Hepatic stellate cell (primary cell): Measurements from ENCODE around the gene ANO2.

Experiments used
- DNase-seq: peaks from one replicate; pipeline ENCODE4 v3.0.0; 2011; ENCODE audit warnings: low spot score

ANO2 gene

DNA sequence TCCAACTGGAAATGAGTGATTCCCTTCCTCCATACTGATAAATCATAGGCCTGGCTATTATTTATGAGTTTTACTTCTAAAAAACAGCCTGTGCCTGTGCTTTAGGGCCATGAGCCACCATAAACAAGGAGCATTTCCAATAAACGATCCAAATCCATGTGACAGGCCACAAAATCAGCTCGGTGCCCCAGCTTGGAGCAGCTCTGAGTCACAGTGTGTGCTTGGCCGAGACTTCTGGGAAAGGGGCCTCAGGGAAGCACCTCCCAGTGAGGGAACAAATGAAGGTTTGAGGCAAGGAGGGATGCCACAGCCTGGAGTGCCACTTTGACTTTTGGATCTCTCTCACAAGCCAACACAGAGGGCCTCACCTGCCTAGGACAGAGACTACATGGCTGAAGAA lies 322.8 kb downstream of the ANO2 start:
- no peak for DNase-seq

DNA sequence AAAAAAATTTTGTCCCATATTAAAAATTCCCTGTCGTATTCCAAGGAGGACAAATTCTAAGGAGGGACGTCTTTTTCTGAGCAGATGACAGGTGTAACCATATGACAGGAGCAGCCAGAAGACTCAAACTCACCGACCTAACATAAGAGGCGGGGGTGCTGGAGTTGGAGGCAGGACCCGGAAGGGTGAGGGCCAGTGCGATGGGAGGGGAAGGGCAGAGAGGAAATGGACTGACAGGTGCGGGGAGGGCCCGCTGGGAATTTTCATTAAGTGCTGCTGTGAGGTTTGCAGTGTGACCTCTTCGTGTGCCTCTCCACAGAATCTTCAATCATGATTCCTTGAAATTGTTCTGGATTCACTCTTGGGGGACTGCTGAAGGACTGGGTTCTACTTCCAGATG lies 323.7 kb downstream of the ANO2 start:
- no peak for DNase-seq

DNA sequence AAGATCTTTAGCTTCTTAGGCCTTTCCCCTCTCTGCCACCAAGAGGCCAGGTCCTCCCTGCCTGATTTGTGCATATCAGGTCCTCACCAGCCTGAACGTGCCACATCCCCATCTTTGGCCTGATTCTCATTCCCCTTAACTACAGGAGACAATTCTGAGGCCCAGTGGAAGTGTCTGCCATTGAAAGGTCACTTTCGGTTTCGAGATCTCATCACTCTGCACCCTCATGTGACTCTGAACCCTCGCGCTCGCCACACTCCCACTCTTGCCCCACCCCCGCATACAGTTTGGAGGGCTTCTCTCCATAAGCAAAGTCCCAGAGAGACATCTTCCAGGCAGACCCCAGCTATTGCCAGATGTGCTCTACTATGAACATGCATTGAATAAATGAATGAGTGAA lies 324.2 kb downstream of the ANO2 start:
- DNase-seq, result no peak

DNA sequence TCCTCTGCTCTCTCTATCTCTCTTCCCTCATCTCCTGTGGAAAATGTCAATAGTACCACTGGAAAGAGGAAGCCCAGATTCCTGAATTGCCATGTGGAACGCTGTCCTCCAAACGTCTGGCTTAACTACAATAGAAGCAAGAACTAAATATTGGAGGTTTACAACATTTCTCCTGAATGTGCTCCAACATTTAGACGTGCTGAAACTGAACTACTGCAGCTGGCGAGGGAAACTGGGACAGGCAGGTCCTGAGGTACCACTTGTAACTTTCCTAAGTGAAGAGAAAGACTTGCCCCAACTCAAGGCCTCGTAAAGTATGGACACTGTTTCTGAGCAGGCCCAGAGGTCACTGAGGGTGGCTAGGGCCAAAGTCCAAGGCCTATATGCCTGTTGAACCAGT lies 325.4 kb downstream of the ANO2 start:
- DNase-seq, result no peak

DNA sequence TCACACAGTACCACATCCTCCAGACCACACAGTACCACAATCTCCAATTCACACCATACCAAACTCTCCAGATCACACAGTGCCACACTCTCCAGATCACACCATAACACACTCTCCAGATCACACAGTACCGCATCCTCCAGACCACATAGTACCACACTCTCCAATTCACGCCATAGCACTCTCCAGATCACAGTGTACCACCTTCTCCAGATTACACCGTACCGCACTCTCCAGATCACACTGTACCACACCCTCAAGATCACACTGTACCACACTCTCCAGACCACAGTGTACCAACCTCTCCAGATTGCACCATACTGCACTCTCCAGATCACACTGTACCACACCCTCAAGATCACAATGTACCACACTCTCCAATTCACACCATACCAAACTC lies 328.2 kb downstream of the ANO2 start:
- DNase-seq, result no peak

DNA sequence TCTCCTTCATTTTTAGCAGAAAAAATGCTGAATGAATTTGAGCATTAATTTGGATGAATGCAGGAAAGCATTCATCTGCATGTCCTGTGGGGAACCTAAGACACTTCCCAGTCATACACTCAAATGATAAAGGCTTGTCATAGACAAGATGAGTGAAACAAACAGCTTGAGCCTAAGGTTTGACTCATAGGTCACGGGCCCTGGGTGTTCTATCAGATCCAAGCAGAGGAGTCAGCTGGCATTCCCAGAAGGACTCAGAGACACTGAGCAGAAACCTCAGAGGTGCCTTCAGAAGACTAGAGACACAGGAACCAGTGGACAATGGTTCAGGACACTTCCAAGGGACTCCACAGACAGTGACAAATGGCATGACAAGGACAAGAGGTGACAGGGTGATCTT lies 329.3 kb downstream of the ANO2 start:
- no peak for DNase-seq

DNA sequence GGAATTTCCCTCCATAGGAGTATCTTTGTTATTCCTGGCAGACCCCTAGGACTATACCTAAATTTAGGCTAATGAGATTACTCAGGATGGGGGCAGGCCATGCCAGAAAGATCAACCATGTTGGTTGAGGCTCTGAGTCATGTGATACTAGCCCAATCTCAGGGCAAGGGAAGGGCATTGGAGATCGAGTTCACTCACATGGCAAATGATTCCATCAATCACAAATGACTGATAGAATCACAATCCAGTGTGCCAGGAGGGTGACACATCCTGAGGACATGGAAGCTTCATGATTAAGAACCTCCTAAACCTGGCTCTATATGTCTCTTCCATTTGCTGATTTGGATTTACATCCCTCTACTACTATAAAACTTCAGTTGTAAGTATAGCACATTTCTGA lies 330.8 kb downstream of the ANO2 start:
- no peak for DNase-seq

DNA sequence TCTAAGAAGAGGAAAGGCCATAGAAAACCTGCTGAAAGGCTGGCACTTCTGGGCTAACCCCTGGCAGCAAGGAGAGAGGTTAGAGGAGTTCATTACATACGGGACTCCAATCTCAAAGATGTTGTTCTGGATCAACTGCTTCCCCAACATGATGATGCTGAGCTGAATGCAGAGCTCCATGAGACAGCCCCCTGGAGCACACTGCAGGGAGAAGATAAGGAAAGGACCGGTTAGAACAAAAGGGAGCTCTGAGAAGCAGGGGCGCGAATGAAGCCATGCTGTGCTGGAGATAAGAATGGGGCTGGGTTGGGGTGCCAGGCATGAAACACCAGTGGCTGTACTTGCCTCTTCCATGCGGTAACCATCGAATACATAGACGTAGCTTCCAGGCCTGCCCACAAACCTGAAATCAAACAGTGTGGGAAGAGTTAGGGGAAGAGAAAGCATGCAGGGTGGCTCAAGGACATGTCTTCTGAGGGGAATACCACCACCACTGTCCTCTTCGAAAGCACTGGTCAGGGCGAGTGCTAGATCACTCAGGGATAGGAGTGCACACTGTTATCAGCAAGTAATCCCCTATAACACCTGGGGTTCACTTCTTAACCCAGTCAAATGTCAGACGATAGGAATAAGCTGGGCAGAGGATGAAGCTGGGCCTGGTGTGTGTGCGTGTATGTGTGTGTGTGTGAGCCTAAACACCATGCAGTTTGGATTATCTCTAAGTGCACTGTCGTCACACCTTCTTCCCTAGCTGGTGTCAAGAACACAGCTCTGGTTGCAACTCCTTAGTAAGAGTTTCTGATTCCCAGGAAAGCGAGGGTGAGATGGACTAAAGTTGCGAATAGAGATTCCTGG lies 332.3 kb downstream of the ANO2 start:
- DNase-seq, result no peak

DNA sequence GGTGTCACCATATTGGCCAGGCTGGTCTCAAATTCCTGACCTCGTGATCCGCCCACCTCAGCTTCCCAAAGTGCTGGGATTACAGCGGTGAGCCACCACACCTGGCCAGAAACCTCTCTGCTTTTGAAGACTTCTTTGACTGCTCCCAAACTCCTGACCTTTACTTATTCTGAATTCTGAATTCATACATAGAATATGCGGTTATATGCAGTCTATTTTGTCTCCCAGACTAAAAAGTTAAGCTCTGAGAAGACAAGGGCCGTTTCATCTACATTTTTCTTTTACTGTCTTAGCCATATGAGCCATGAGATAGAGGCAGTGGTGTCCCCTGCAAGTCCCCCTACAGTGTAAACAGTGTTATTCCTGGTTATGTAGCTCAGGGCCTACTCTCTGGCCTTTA lies 333.9 kb downstream of the ANO2 start:
- no peak for DNase-seq

DNA sequence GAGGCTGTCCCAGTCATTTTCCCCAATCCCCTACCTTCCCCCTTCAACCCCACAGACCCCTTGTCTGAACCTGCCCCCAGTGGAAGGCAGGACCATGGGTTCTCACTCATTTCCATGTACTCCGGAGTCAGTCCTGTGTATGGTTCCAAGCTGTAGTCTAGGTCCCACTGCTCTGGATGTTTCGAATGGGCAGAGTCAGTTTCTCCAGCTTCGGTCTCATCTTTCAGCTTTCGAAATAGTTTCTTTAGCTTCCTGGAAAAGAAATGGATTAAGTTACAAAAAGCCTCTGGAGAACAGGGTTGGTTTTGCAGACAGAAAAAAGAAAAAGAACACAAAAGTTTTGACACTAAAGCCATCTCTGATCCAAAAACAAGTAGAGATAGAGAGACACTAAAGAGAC lies 345.7 kb downstream of the ANO2 start:
- DNase-seq, result no peak

DNA sequence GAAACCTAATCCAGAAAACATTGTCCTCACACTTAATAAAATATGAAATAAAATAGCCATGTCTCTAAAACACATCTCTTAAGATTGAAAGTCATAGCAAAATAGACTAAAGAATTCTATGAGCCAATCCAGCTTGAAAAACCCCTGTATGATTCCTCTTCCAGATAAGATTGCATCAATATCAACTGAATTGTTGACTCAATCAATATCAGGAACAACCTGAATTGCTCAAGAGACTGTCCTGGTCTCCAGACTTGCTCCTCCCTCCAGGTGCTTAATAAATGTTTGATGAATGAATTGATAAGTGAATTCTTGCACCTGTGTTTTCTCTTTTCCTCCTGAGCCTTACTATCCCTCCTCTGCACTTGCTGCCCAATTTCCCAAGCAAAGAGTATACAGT lies 351.1 kb downstream of the ANO2 start:
- DNase-seq, result no peak

DNA sequence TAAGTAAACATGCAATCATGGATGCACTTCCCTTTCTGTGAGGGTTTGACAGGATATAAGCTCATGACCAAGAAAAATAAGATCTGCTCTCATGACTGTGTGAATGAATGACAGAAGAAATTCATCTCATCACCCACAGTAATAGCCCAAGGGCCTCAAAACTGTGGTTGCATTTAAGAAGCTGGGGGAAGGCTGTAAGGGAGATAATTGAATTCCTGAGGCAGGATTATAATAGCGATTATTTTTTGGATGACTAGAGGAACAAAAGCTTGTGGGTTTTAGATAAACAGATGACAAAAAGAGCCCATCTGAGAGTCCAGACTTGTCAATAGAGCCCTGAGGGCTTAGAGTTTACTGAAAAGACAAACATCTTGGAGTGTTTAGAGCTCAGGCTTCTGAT lies 352.0 kb downstream of the ANO2 start:
- no peak for DNase-seq

DNA sequence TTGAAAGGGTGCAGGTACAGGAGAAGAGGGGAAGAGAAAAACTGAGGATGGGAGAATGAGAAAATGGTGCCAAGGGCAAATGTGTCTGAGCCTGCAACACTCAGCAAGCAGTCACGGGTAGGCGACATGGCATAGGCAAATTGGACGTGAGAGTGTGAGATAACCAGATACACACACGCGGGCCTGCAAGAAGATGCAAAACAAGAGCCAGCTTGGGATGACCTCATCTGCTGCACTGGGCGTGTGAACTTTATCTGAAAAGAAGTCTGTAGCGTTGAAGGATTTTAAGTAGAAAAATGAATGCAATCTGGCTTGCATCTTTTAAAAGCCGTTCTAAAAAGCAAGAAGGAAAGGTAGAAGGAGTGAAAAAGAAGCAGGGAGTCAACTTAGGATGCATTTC lies 352.7 kb downstream of the ANO2 start:
- DNase-seq, result no peak

DNA sequence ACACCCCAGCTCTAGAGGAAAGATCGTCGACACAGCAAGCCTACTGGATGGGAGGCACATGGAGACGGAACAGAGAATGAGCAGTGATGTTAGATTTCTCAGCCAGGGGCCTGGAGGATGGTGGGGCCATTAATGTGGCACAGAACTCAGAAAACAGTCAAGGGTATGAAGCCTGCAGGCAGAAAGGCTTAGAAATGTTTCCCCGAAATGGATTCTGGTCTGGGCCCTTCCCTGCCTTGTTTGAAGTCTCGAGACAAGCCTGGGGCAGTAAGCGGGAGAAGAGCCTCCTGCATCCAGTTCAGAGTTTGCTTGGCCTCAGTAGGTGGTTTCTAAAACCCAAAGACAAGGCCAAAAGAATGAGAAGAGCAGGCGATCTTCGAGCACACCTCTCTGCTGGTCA lies 354.7 kb downstream of the ANO2 start:
- no peak for DNase-seq

DNA sequence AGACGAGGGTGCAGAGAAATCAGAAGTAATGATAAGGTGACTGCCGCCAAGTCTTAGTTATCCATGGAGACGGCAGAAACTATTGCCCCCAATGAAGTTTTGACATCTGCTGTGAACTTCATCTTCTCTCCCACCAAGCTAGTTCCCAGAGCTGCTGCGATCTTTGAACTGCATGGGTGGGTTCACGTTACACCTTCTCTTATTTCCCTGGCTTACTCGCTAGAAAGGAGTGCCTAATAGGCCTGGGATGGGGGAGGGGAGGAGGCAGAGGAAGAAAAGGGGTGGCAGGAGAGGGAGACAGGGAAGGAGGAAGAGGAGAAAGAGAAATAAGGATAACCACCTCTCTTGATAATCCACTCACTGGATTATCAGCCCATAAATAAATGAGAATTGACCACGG lies 356.0 kb downstream of the ANO2 start:
- DNase-seq, result no peak

DNA sequence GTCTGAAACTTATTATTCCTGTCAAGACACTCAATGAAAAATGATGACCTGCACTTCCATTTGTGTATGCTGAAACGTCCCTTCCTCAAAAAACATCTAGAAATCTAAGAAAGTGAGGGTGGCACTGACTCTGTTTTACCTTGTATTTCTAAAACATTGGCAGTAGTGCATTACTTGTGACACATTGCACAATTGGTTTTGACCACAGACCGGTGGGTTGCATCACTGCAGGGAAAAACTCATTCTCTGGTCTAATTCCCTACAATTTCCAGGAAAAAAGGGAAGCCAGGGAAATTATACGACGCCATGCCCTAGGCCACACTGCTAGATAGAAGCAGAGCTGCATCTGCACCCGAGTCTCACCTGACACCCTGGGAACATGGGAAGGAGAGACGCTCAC lies 356.5 kb downstream of the ANO2 start:
- DNase-seq, result no peak

DNA sequence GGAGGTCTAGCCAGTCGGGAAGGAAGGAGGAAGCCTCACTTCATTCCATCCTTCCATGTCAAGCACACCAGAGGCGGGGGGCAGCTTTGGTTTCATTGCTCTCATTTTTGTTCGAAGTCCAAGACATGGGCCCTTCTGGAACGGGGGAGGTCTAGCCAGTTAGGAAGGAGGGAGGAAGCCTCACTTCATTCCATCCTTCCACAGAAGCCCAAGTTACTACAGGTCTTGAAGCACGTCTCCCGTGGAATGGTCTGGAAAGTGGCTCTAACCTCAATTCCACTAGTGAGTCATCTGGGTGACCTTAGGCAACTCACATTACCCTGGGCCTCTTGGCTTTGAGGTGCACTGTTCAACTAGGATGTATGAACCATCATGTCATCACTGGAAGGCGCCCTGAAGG lies 356.9 kb downstream of the ANO2 start:
- DNase-seq, result no peak

DNA sequence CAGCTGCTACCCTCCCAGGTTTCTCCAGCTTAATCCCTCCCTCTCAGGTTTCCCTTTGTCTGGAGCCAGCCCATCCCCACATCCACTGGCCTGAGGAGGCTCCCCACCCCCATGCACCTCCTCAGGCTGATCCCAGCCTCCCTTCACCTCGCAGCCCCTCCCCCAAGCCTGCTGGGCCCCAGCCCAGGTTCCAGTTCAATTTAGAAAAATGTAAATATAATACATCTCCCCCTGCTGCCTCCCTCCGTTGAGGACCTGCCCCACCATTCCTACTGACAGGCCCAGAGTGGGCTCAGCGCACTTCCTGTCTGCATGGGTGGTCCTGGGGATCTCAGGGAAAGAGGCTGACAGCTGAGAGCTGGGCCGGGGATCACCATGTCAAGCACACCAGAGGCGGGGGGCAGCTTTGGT lies 357.3 kb downstream of the ANO2 start:
- no peak for DNase-seq

DNA sequence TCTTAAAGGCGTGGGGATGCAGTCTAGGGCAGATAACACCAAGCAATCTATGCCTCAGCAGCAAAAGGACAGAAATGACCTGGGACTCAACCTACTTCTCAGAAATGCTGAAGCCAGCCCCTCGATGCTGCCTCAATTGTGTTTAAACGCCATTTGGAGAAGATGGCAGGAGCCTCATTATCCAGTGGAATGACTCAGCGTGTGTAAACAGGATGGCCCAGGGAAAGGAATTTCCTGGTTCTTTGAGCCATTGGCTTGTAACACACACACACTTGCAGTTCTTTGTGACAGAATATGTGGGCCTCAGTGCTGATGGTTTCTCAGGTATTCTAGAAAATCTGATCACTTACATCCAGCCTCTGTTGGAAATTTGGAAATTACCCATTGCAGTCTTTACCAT lies 358.9 kb downstream of the ANO2 start:
- no peak for DNase-seq

DNA sequence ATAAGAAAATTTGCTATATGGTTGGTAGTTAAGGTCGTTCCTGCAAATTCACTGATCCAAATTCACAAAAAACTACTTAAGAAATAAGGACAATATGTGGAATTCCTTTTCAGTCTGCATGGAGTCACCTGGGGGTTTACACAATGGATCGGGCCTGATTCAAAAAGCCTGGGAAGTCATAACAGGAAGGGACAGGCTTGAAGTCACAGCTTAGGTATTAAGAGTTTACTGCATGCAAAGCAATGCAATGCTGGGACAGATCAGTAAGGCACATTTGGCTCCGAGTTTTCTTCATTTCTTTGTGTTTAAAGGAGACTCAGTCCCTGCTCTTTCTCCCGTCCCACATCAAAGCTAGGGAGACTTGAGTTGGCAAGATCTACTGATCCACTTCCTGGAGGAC lies 359.9 kb downstream of the ANO2 start:
- no peak for DNase-seq

DNA sequence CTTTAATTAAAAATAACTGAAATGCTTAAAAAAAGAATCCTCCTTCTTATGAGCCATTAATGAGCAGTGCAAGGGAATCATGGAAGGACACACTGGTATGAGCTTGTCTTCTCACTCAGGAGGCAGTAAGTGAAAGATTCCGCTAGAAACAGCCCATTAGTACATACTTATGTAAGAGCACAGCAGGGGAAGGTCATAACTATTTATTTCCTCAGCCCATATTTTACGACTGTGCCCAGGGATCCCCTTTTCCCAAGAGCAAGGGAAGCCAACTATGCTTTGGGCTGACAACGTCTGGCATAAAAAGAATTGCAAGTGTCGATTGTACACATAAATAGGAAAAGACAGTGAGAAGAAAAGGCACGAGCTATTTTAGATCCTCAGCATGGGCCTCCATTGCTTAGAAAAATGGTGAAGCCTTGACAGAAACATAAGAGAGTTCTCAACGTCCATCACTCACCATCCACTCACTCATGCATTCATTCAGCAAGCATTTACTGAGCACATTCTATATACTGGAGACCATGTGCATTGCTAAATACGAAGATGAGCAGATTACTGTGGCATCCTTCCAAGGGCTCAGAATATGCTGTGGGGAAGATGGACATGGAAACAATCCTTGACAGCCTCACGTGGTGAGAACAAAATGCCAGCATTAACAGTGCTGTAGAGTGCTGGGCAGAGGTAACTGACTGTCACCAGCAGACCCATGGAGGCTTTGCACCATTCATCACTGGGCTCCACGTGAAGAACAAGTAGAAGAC lies 360.5 kb downstream of the ANO2 start:
- DNase-seq, result no peak

DNA sequence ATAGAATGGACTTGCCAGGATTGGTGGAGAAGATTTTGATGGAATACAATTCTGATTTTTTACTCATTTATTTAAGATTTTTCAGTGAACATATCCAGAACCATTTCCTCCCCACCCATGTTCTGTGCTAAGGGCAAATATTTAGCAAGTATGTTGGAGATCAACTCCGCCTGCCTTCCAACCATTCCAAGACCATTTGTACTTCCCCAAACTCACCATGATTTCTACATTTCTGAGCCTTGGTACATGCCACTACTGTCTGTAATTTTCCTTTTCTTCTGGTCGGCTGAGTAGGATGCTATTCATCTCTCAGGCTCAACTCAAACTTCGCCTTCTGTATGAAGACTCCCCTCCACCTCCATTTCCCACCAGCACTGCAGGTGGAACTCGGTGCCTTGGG lies 362.5 kb downstream of the ANO2 start:
- DNase-seq, result no peak

DNA sequence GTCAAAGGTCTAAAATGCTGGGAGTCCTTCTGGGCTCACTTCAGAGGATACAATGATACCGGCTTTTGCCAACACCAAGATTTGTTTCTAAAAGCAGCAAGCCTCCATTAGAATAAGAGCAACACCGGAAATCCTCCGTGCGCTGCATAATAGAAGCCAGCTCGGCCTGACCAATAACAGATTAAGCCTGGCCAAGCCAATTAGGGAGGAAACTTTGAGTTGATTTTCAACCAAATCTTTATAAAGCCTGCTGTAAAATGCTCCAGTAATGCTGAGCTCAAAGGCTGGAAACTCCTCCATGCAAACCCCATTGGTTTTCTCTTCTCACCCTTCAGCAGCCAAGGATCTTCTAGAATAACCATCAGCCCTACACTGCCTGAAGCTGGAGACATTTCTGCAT lies 363.0 kb downstream of the ANO2 start:
- DNase-seq, result no peak

DNA sequence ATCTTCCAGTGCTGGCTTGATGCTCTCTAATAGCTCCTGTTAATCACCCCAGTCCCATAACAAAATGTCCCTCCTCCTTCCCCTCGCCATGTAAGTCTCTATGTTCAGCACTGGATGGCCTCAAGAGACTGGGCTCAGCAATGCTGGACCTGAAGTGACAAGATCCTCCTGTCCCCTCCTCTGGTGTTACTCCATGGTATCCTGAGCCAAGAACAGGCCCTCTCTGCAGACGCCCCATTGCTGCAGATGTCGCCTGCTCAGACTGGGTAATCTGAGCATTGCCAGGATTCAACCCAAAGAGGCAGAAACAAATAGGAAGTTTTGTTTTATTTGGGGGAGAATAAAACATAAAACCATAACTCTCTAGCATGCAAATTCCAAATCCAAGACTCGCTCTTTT lies 363.4 kb downstream of the ANO2 start:
- no peak for DNase-seq
